ENCODE measurements around the gene CRYBA1.
"Not testable (repeated sequence)": the region's sequence is repeated elsewhere in the genome, so short reads cannot be mapped to it uniquely, and the experiment has no call there.

DNA sequence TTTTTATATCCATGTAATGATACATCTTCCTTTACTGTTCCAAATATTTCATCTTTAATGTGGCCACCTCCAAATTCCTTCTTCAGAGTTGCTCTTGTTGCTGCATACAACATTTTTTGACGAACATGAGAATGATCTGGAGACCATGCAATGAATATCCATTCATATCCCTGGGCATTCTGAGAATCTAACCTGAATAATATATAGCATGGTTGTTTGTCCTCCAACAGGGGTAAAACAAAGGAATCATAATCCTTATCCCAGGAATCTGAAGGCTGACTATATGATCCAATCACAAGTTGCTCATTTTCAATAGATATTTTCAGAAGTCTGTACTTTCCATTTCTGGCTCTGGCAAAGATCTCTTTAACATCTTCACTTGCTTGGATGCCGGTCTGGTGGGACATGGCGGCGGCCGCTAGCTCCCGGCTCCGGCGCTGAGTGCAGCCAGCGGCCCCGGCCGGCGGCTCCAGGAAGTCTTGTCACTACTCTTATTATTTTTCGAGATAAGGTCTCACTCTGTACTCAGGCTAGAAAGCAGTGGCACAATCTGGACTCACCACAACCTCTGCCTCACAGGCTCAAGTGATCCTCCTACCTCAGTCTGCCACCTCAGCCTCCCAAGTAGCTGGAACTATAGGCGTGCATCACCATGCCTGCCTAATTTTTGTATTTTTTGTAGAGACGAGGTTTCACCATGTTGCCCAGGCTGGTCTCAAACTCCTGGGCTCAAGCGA, 42.4 kb upstream of the CRYBA1 start:
- TF ChIP-seq, protein P1, sequence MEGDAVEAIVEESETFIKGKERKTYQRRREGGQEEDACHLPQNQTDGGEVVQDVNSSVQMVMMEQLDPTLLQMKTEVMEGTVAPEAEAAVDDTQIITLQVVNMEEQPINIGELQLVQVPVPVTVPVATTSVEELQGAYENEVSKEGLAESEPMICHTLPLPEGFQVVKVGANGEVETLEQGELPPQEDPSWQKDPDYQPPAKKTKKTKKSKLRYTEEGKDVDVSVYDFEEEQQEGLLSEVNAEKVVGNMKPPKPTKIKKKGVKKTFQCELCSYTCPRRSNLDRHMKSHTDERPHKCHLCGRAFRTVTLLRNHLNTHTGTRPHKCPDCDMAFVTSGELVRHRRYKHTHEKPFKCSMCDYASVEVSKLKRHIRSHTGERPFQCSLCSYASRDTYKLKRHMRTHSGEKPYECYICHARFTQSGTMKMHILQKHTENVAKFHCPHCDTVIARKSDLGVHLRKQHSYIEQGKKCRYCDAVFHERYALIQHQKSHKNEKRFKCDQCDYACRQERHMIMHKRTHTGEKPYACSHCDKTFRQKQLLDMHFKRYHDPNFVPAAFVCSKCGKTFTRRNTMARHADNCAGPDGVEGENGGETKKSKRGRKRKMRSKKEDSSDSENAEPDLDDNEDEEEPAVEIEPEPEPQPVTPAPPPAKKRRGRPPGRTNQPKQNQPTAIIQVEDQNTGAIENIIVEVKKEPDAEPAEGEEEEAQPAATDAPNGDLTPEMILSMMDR (IDR thresholded peaks at IDR 0.05): peak in 1 of 12 donors; percentile 15
- not testable (repeated sequence) for TF ChIP-seq POLR2A (IDR thresholded peaks at IDR 0.05)
